ENCODE measurements around the gene MRPL40. TPM values are rescaled to one million over a fixed set of nuclear protein-coding genes. Genes with fewer than 3 reads are reported as not detected.
A peak's percentile ranks its signal among the peaks of the same experiment; 100 is the strongest.

MRPL40 gene
- total RNA-seq, 1 donor from 2014 or later, result 29.4 TPM

DNA sequence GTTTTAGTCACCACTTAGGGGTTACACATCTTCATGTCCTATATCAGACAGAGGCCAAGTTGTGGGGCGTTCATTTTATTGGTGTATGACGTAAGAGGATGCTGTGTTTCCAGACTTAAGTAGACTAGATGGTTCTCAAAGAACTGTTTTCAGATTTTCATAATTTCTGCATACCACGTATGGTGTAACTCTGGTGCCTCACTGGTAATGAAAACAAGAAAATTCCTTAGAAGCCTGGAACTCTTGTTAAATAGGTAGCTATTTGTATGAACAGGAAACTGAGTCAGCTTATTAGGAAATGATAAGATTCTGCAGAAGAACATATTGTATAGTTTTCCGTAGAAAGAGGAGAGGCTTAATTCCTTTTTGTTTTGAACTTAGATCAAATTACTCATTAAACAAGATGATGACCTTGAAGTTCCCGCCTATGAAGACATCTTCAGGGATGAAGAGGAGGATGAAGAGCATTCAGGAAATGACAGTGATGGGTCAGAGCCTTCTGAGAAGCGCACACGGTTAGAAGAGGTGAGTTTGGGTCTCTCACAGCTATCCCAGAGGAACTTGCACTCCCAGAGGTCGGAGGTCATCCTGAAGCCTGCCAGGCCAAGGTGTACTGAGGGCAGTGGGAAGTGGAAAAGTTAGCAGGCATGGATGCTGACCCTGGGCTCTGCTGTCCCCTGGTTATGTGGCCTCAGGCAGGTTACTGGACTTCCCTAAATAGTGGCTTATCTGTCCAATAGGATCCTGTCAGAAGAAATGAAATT lies 51.3 kb downstream of the MRPL40 start:
- peak; percentile 91 for DNase-seq

Other genes starting within 250 kb of the MRPL40 start
- 4.2 and 4.9 TPM in 2 replicates for gene CLTCL1, start 140.8 kb upstream of the MRPL40 start, total RNA-seq
- 20.4 and 34.4 TPM in 2 replicates for gene HIRA, start 812 bp upstream of the MRPL40 start, total RNA-seq
- 24.2 and 27.1 TPM in 2 replicates for gene C22orf39, start 15.2 kb downstream of the MRPL40 start, total RNA-seq
- 105 and 147 TPM in 2 replicates for gene UFD1, start 46.6 kb downstream of the MRPL40 start, total RNA-seq
- gene CDC45, start 47.4 kb downstream of the MRPL40 start, total RNA-seq, result 12.4 and 35.3 TPM in 2 replicates
- gene CLDN5, start 91.9 kb downstream of the MRPL40 start, total RNA-seq, result 1,341 and 2,150 TPM in 2 replicates